Fibroblast of lung (primary cell): ENCODE results near the gene CAMKK1. TPM values are rescaled to one million over a fixed set of nuclear protein-coding genes. Genes with fewer than 3 reads are reported as not detected.

ENCODE experiments used
- DNase-seq, 2 donors: peaks; one replicate each; pipeline versions ENCODE4 v3.0.0 to v3.0.0-alpha.2; 2010; ENCODE audit warnings: low read depth in 2 of 2
- H2AFZ ChIP-seq: 2 replicates; pipeline ENCODE4 v1.5.1; 2012; ENCODE audit warnings: low read length, control low read depth, inconsistent platforms
- H3K27ac ChIP-seq: 2 replicates; pipeline ENCODE4 v1.5.1; 2011; ENCODE audit warnings: low read length, control low read depth; ENCODE audit not compliant: insufficient read depth
- H3K27me3 ChIP-seq: 2 replicates; pipeline ENCODE4 v1.5.1; 2011; ENCODE audit warnings: mild to moderate bottlenecking, low read length; ENCODE audit not compliant: control insufficient read depth, insufficient read depth
- H3K36me3 ChIP-seq: 2 replicates; pipeline ENCODE4 v1.5.1; 2011; ENCODE audit warnings: low read length; ENCODE audit not compliant: control insufficient read depth, insufficient read depth
- H3K4me1 ChIP-seq: 2 replicates; pipeline ENCODE4 v1.5.1; 2011; ENCODE audit warnings: low read length; ENCODE audit not compliant: control insufficient read depth, insufficient read depth; ENCODE audit errors: extremely low read depth
- H3K4me2 ChIP-seq: 2 replicates; pipeline ENCODE4 v1.5.1; 2011; ENCODE audit warnings: low read length, control low read depth; ENCODE audit not compliant: insufficient read depth; ENCODE audit errors: extremely low read depth
- H3K4me3 ChIP-seq, 4 experiments: fragments of 200-600 bp in 1 of 4; sonication (generic) in 1 of 4; replicated peaks in 1 of 4; 2 replicates each; pipeline ENCODE4 v1.5.1; 2011 to 2016; ENCODE audit warnings: low read length in 4 of 4, low read depth in 3 of 4, mild to moderate bottlenecking in 3 of 4, control low read depth in 2 of 4, inconsistent platforms in 1 of 4, mixed read lengths in 1 of 4; ENCODE audit not compliant: insufficient read depth in 1 of 4; ENCODE audit errors: control extremely low read depth in 1 of 4
- H3K79me2 ChIP-seq: 2 replicates; pipeline ENCODE4 v1.5.1; 2012; ENCODE audit warnings: mild to moderate bottlenecking, low read length, inconsistent platforms; ENCODE audit not compliant: control insufficient read depth, insufficient read depth
- H3K9ac ChIP-seq: 2 replicates; pipeline ENCODE4 v1.5.1; 2011; ENCODE audit warnings: mild to moderate bottlenecking, low read length, control low read depth; ENCODE audit not compliant: insufficient read depth
- H3K9me3 ChIP-seq: 2 replicates; pipeline ENCODE4 v1.5.1; 2012; ENCODE audit warnings: low read depth, low read length; ENCODE audit not compliant: control insufficient read depth, insufficient read depth
- H4K20me1 ChIP-seq: 2 replicates; pipeline ENCODE4 v1.5.1; 2011; ENCODE audit warnings: low read length; ENCODE audit not compliant: control insufficient read depth, insufficient read depth; ENCODE audit errors: extremely low read depth
- EZH2 ChIP-seq: IDR thresholded peaks from 2 replicates; pipeline ENCODE4 v1.5.1; 2012; ENCODE audit warnings: low read length, control low read depth, mild to moderate bottlenecking; ENCODE audit errors: missing control alignments
- polyA plus RNA-seq, 2 donors: library from polyadenylated mRNA; depleted of rRNA in 1 of 2; stranded (reverse) in 1 of 2; unstranded in 1 of 2; fragments of >200 nt; gene quantifications; 2 replicates each; pipeline ENCODE4 v1.2.1, GENCODE V29; 2011 to 2012; ENCODE audit warnings: missing spikeins in 1 of 2
- total RNA-seq: library from RNA; depleted of rRNA; stranded (reverse); fragments of >200 nt; gene quantifications from 2 replicates; pipeline ENCODE4 v1.2.1, GENCODE V29; 2014
- TF ChIP-seq, protein P1 (sequence below), 2 donors: IDR thresholded peaks in 1 of 2; conservative IDR thresholded peaks in 1 of 2; 1 replicate in 1 of 2; 2 replicates in 1 of 2; pipeline ENCODE4 v1.5.1; 2011 to 2012; ENCODE audit warnings: low read length in 2 of 2, control low read depth in 1 of 2, inconsistent platforms in 1 of 2, low read depth in 1 of 2, mild to moderate bottlenecking in 1 of 2

The CAMKK1 gene
- total and polyA plus RNA-seq, 2 donors (not counting 1 experiment from before 2014, with no cell fraction given): 0.41 to 2.5 TPM

DNA sequence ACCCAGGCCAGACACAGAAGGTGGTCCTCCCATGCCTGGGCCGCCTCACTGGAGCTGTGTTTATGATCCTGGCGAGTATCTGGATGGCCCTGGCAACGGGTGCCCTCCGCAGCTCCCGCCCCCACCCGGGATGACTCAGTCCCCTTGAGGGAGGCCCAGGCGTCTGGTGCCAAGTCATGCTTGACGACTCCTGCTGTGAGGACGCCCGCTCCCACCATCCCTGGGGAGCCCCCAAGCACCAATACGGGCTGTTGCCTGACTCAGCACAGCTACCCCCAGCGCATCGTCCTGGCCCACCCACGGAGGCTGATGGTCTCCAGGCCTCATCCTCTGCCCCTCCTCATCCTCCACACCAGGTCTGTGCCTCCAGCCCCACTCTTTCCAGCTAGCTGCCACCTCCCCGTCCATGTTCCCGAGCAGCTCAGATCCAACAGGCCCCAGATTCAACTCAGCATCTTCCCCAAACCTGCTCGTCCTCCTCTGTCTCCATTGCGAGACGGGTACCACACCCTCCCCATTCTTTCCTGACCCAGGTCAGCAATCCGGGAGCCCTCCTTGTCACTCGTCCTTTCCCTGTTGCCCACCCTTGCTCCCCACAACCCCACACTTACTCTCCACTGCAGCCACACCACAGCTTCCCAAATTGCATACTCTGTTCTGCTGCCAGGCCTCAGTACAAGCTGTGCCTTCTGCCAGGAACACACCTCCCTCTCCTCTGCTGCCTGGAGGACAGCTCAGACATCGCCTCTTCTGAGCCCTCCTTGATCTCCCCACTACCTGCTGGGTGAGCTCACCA, 2.6 kb downstream of the CAMKK1 start:
- peak; percentile 81 to 92 for DNase-seq
- H3K27me3 ChIP-seq: no peaks in the 10 kb centered on the region
- H2AFZ ChIP-seq: no peak overlapping the region
- no peaks in the 10 kb centered on the region for H3K9me3 ChIP-seq
- peak overlapping the region; percentile 35 for H3K4me2 ChIP-seq
- no peak overlapping the region for H3K9ac ChIP-seq
- H3K36me3 ChIP-seq: no peaks in the 10 kb centered on the region
- no peak overlapping the region for H3K4me3 ChIP-seq
- H4K20me1 ChIP-seq: no peaks in the 10 kb centered on the region
- peaks cover 5% of the 10 kb centered on the region for H3K4me1 ChIP-seq
- TF ChIP-seq, protein P1, sequence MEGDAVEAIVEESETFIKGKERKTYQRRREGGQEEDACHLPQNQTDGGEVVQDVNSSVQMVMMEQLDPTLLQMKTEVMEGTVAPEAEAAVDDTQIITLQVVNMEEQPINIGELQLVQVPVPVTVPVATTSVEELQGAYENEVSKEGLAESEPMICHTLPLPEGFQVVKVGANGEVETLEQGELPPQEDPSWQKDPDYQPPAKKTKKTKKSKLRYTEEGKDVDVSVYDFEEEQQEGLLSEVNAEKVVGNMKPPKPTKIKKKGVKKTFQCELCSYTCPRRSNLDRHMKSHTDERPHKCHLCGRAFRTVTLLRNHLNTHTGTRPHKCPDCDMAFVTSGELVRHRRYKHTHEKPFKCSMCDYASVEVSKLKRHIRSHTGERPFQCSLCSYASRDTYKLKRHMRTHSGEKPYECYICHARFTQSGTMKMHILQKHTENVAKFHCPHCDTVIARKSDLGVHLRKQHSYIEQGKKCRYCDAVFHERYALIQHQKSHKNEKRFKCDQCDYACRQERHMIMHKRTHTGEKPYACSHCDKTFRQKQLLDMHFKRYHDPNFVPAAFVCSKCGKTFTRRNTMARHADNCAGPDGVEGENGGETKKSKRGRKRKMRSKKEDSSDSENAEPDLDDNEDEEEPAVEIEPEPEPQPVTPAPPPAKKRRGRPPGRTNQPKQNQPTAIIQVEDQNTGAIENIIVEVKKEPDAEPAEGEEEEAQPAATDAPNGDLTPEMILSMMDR (conservative IDR thresholded peaks at IDR 0.05 in 1 of 2, IDR thresholded peaks at IDR 0.05 in 1 of 2; ENCODE audit: low read depth in 1 of 2, low read length in 2 of 2): no peak
- no peak for TF ChIP-seq EZH2
- no peaks in the 10 kb centered on the region for H3K79me2 ChIP-seq
- H3K27ac ChIP-seq: peak overlapping the region; percentile 27

DNA sequence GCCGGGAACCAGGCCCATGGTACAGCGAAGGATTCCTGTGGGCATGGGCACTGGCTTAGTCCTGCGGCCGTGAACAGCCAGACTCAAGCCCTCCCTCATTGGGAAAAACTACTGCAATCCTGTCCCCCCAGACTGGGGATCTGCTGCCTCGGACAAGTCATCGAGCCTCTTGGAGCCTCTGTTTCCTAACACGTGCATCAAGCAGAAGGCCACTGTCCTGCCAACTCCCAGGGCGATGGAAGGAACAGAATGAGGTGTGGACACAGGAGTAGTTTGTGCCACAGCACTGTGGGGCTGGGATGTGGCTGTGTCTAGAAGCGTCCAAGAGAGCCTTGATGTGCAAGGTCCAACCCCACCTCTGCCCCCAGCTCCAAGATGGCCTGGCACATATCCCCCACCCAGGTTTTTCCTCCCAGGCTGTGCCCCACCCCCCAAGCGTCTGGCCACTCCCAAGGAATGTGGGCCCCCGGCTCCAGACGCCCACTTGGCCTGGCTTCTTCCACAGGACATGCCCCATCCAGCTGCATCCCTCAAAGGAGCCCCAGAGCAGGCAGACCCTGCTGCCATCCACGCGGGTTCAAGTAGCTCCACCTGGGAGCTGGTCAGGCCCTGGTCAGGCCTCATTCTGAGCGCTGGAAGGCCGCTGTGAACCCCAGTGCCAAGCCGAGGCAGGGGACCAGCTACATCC, 3.4 kb downstream of the CAMKK1 start:
- peaks cover 5% of the 10 kb centered on the region for H3K4me1 ChIP-seq
- peak overlapping the region; percentile 43 for H3K27ac ChIP-seq
- H3K4me2 ChIP-seq: peak overlapping the region; percentile 35
- H4K20me1 ChIP-seq: no peaks in the 10 kb centered on the region
- no peak overlapping the region for H3K9ac ChIP-seq
- peak in 1 of 2 donors; percentile 12 for DNase-seq
- H3K4me3 ChIP-seq: no peak overlapping the region
- no peak overlapping the region for H2AFZ ChIP-seq
- no peaks in the 10 kb centered on the region for H3K27me3 ChIP-seq
- H3K9me3 ChIP-seq: no peaks in the 10 kb centered on the region
- no peaks in the 10 kb centered on the region for H3K79me2 ChIP-seq
- TF ChIP-seq EZH2: no peak
- TF ChIP-seq, protein P1 (conservative IDR thresholded peaks at IDR 0.05 in 1 of 2, IDR thresholded peaks at IDR 0.05 in 1 of 2; ENCODE audit: low read depth in 1 of 2, low read length in 2 of 2): no peak
- H3K36me3 ChIP-seq: no peaks in the 10 kb centered on the region

DNA sequence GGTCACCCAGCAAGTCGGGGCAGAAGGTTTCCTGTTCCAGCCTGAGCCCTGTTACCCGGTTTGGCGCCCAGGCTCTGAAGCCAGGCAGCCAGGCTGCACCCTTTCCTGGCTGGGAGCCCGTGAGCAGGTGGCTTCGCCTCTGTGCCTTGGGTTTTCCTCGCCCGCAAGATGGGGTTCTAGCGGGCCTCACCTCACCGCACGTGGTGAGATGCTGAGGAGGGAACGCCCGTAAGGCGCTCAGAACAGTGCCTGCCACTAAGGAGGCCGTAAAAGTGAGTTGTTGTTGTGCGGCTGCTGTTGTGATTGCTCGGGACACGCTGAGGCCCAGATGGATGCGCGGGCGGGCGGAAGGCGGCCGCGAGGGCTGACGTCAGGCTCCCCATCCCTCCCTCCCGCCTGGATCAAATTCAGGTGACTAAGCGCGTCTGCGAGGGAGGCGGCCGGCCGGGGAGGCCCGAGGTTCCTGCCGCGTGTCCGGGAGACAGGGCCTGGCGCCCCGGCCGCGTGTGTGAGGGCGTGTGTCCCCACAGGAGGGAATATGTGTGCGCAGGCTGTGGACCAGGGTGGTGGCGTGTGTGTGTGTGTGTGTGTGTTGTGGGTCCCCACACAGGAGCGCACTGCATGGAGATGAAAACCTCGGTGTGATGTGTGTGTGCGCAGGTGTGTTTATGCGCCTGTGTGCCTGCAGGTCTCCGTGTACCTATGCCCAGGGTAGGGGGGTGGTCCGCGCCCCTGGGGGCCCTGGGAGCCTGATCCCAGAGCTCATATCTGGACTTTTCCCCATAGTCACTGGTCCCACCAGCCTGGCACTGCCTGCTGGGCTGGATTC, 4.3 kb downstream of the CAMKK1 start:
- H3K4me3 ChIP-seq: no peak overlapping the region
- H3K9me3 ChIP-seq: no peaks in the 10 kb centered on the region
- peak overlapping the region; percentile 43 for H3K27ac ChIP-seq
- TF ChIP-seq, protein P1 (conservative IDR thresholded peaks at IDR 0.05 in 1 of 2, IDR thresholded peaks at IDR 0.05 in 1 of 2; ENCODE audit: low read depth in 1 of 2, low read length in 2 of 2): no peak
- no peak for TF ChIP-seq EZH2
- DNase-seq: peak; percentile 81 to 94
- no peak overlapping the region for H2AFZ ChIP-seq
- H3K4me1 ChIP-seq: peaks cover 5% of the 10 kb centered on the region
- no peak overlapping the region for H3K4me2 ChIP-seq
- no peaks in the 10 kb centered on the region for H3K79me2 ChIP-seq
- no peak overlapping the region for H3K9ac ChIP-seq
- H3K27me3 ChIP-seq: no peaks in the 10 kb centered on the region
- no peaks in the 10 kb centered on the region for H4K20me1 ChIP-seq
- H3K36me3 ChIP-seq: no peaks in the 10 kb centered on the region
